Measurements from ENCODE around the gene TOM1L2.

- TF ChIP-seq BHLHE40 (IDR thresholded peaks at IDR 0.05; ENCODE audit: borderline replicate concordance) = no peak
- no peak for TF ChIP-seq TARDBP (IDR thresholded peaks at IDR 0.05)
- no peak for TF ChIP-seq HDGF (IDR thresholded peaks at IDR 0.05; ENCODE audit: borderline replicate concordance)
- no peak for TF ChIP-seq SP1 (IDR thresholded peaks at IDR 0.05)
- TF ChIP-seq CTBP1 (IDR thresholded peaks at IDR 0.05; ENCODE audit: borderline replicate concordance) = no peak
- TF ChIP-seq ARNT (IDR thresholded peaks at IDR 0.05) = no peak
- TF ChIP-seq ZNF384 (IDR thresholded peaks at IDR 0.05) = peak; percentile 64; the same call in 1 of the 2 replicates
- TF ChIP-seq NFRKB (IDR thresholded peaks at IDR 0.05) = no peak
- TF ChIP-seq SUZ12 (IDR thresholded peaks at IDR 0.05) = no peak
- no peak for TF ChIP-seq ELF4 (IDR thresholded peaks at IDR 0.05)
- TF ChIP-seq FOXM1 (IDR thresholded peaks at IDR 0.05; ENCODE audit: borderline replicate concordance) = no peak
Observed at GRCh38 chr17:17917394-17917793, 54.8 kb downstream of the TOM1L2 start.
